Measurements from ENCODE around the gene NTNG1. TPM values are rescaled to one million over a fixed set of nuclear protein-coding genes. Genes with fewer than 3 reads are reported as not detected.

NTNG1 gene
- total RNA-seq, 2 experiments from 2014 or later = 2.3 to 5.9 TPM

DNA sequence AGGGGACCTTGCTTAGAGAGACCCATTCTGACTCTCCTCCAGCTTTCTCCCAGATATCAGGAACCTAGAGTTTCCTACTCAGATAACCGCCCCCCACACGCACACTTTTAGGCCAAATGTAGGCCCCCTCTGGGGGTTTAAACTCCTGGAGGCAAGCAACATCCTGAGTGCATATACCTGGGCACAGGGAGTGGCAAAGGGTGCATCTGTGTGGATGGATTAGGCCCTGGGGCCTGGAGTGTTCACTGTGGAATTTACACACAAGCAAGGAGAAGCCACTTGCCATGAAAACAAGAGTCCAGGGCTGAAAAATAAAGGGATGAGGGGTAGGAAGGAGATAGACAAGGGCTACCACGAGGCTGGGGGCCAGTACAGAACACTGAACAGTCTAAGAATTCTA is 343.1 kb downstream of the NTNG1 start:
- ChIA-PET POLR2A (interaction anchor here (0.6 to 0.9 kb wide), 2 partner anchors 11 to 18 kb away, joined by 3 to 4 read pairs; no protein-coding TSS in a partner anchor), CTCF (ENCODE audit: unreplicated experiment) (no interaction called here)
- Histone ChIP-seq H3K79me2 (ENCODE audit: insufficient read depth, low read depth, low read length) (no peaks in the 10 kb centered on the region), H3K4me1 (ENCODE audit: insufficient read depth, low read length, poor library complexity, severe bottlenecking) (no peaks in the 10 kb centered on the region), H3K36me3 (ENCODE audit: insufficient read depth, low read length) (no peaks in the 10 kb centered on the region), H2AFZ (ENCODE audit: low read length) (no peak overlapping the region), H3K4me3 (ENCODE audit: low read depth, low read length, poor library complexity, severe bottlenecking) (no peak overlapping the region), H3K27ac (ENCODE audit: low read depth, low read length, poor library complexity, severe bottlenecking) (no peak overlapping the region), H3K4me2 (ENCODE audit: low read length) (no peak overlapping the region), H3K9me2 (ENCODE audit: insufficient read depth, low read length) (no peaks in the 10 kb centered on the region), H3K9me3 (ENCODE audit: low read length) (no peaks in the 10 kb centered on the region), H4K20me1 (ENCODE audit: insufficient read depth, low read length) (no peaks in the 10 kb centered on the region)
- TF ChIP-seq CTCF (conservative IDR thresholded peaks at IDR 0.05; ENCODE audit: low read length) (no peak), EZH2phosphoT487 (IDR thresholded peaks at IDR 0.05; ENCODE audit: borderline replicate concordance, low read depth, low read length) (no peak)
- intact Hi-C loops (cut with micrococcal nuclease; ENCODE audit: unreplicated experiment) = no loop called here
- BruUV-seq (replicated peaks) = no TSS peak
- no peak for DNase-seq (ENCODE audit: low spot score)

- POLR2A ChIA-PET = interaction anchor here (1.1 kb wide), 1 partner anchor 12 kb away, joined by 3 read pairs; no protein-coding TSS in a partner anchor
- no peak for TF ChIP-seq CTCF (conservative IDR thresholded peaks at IDR 0.05; ENCODE audit: low read length)
- no peak for TF ChIP-seq EZH2phosphoT487 (IDR thresholded peaks at IDR 0.05; ENCODE audit: borderline replicate concordance, low read depth, low read length)
- BruUV-seq (replicated peaks) = no TSS peak
- Histone ChIP-seq H3K9me2 (ENCODE audit: insufficient read depth, low read length) (no peaks in the 10 kb centered on the region), H2AFZ (ENCODE audit: low read length) (no peak overlapping the region), H3K4me2 (ENCODE audit: low read length) (no peak overlapping the region), H4K20me1 (ENCODE audit: insufficient read depth, low read length) (no peaks in the 10 kb centered on the region), H3K4me3 (ENCODE audit: low read depth, low read length, poor library complexity, severe bottlenecking) (no peak overlapping the region), H3K36me3 (ENCODE audit: insufficient read depth, low read length) (no peaks in the 10 kb centered on the region), H3K27ac (ENCODE audit: low read depth, low read length, poor library complexity, severe bottlenecking) (no peak overlapping the region), H3K4me1 (ENCODE audit: insufficient read depth, low read length, poor library complexity, severe bottlenecking) (no peaks in the 10 kb centered on the region), H3K79me2 (ENCODE audit: insufficient read depth, low read depth, low read length) (no peaks in the 10 kb centered on the region), H3K9me3 (ENCODE audit: low read length) (no peaks in the 10 kb centered on the region)
- CTCF ChIA-PET (ENCODE audit: unreplicated experiment) = no interaction called here
- no peak for DNase-seq (ENCODE audit: low spot score)
- intact Hi-C loops (cut with micrococcal nuclease; ENCODE audit: unreplicated experiment) = no loop called here
Observed at GRCh38 chr1:107486349-107486748, 345.5 kb downstream of the NTNG1 start.

DNA sequence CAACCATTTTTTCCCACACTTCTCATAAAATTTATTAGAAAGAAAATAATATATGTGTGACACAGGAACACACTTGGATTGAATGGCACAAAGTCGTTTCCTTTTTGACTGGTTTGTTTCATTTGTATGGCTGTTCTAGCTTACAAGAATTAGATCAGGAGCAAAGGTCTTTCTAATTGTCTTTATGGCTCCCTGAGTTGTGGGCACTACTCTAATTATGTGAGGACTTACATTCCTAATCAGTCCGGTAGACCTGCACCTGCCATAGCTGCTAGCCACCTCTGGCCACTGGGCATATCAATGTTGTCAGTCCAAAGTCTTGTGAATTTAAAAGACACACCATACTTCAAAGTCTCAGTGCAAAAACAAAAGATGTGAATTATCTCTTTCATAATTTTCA is 346.7 kb downstream of the NTNG1 start:
- Histone ChIP-seq H3K9me2 (ENCODE audit: insufficient read depth, low read length) (no peaks in the 10 kb centered on the region), H3K36me3 (ENCODE audit: insufficient read depth, low read length) (no peaks in the 10 kb centered on the region), H4K20me1 (ENCODE audit: insufficient read depth, low read length) (no peaks in the 10 kb centered on the region), H3K4me1 (ENCODE audit: insufficient read depth, low read length, poor library complexity, severe bottlenecking) (no peaks in the 10 kb centered on the region), H2AFZ (ENCODE audit: low read length) (no peak overlapping the region), H3K9me3 (ENCODE audit: low read length) (no peaks in the 10 kb centered on the region), H3K4me2 (ENCODE audit: low read length) (no peak overlapping the region), H3K4me3 (ENCODE audit: low read depth, low read length, poor library complexity, severe bottlenecking) (no peak overlapping the region), H3K27ac (ENCODE audit: low read depth, low read length, poor library complexity, severe bottlenecking) (no peak overlapping the region), H3K79me2 (ENCODE audit: insufficient read depth, low read depth, low read length) (no peaks in the 10 kb centered on the region)
- ChIA-PET POLR2A (interaction anchor here (0.7 to 1.6 kb wide), 3 partner anchors 10 to 446 kb away, joined by 3 read pairs; no protein-coding TSS in a partner anchor), CTCF (ENCODE audit: unreplicated experiment) (interaction anchor here (0.6 kb wide), 1 partner anchor 49 kb away, joined by 3 read pairs; no protein-coding TSS in a partner anchor)
- no peak for TF ChIP-seq CTCF (conservative IDR thresholded peaks at IDR 0.05; ENCODE audit: low read length)
- TF ChIP-seq EZH2phosphoT487 (IDR thresholded peaks at IDR 0.05; ENCODE audit: borderline replicate concordance, low read depth, low read length) = no peak
- no peak for DNase-seq (ENCODE audit: low spot score)
- BruUV-seq (replicated peaks) = no TSS peak
- intact Hi-C loops (cut with micrococcal nuclease; ENCODE audit: unreplicated experiment) = no loop called here
